Gastrocnemius medialis (tissue), 4 donors: ENCODE results near the gene TTYH3. TPM values are rescaled to one million over a fixed set of nuclear protein-coding genes. Genes with fewer than 3 reads are reported as not detected.

Experiments
- ATAC-seq, 2 donors: fragments of 150-250 bp; one replicate each; pipeline ENCODE4 v1.9.1; 2016
- DNase-seq, 2 donors: peaks; one replicate each; pipeline ENCODE4 v3.0.0-alpha.2; 2019
- H3K27ac ChIP-seq, 4 donors: fragments of 200-600 bp; sonication (generic); 1 replicate in 1 of 4; 2 replicates in 3 of 4; pipeline ENCODE4 v1.5.1; 2016 to 2018; ENCODE audit warnings: mild to moderate bottlenecking in 2 of 4, moderate library complexity in 1 of 4
- H3K27me3 ChIP-seq, 3 donors: fragments of 200-600 bp; sonication (generic) in 2 of 3; 1 replicate in 1 of 3; 2 replicates in 2 of 3; pipeline versions ENCODE4 v1.5.1 to v1.6.0; 2016 to 2019; ENCODE audit warnings: mild to moderate bottlenecking in 1 of 3, moderate library complexity in 1 of 3
- H3K36me3 ChIP-seq, 2 donors: fragments of 200-600 bp; sonication (generic) in 1 of 2; one replicate each; pipeline ENCODE4 v1.5.1; 2017 to 2018
- H3K4me1 ChIP-seq, 2 donors: fragments of 200-600 bp; sonication (generic) in 1 of 2; one replicate each; pipeline ENCODE4 v1.5.1; 2016 to 2017; ENCODE audit warnings: mild to moderate bottlenecking in 2 of 2
- H3K4me3 ChIP-seq, 4 donors: fragments of 200-600 bp; sonication (generic) in 3 of 4; 1 replicate in 1 of 4; 2 replicates in 3 of 4; pipeline ENCODE4 v1.5.1; 2016 to 2019; ENCODE audit warnings: mild to moderate bottlenecking in 2 of 4
- H3K9me3 ChIP-seq, 3 donors: fragments of 200-600 bp; sonication (generic) in 2 of 3; 1 replicate in 1 of 3; 2 replicates in 2 of 3; pipeline ENCODE4 v1.5.1; 2016 to 2019
- CTCF ChIP-seq, 5 experiments: fragments of 450-650 bp in 3 of 5; fragments of 200-600 bp in 2 of 5; sonication (generic) in 2 of 5; IDR thresholded peaks in 4 of 5; conservative IDR thresholded peaks in 1 of 5; 1 replicate in 4 of 5; 2 replicates in 1 of 5; pipeline ENCODE4 v1.5.1; 2016 to 2019; ENCODE audit warnings: antibody characterized with exemption in 5 of 5, mild to moderate bottlenecking in 3 of 5, moderate library complexity in 3 of 5
- POLR2A ChIP-seq, 2 donors: fragments of 450-650 bp; IDR thresholded peaks; one replicate each; pipeline ENCODE4 v1.6.1; 2017; ENCODE audit warnings: antibody characterized with exemption in 2 of 2, mild to moderate bottlenecking in 2 of 2, moderate library complexity in 2 of 2
- in situ Hi-C, 4 donors: fragments of 200-750 bp; cut with MboI; loops; one replicate each; pipeline versions ENCODE4 v1.15.0 to v1.8.0; 2017; ENCODE audit warnings: low sequenced_read_pairs in 4 of 4
- intact Hi-C: fragments of 100-400 bp; cut with DNase I; formaldehyde crosslinking; loops from one replicate; pipeline ENCODE4 v1.15.1; 2023; ENCODE audit warnings: low total_unique reads
- total RNA-seq, 4 donors: library from RNA; depleted of rRNA; stranded (reverse); fragments of >200 nt; gene quantifications; one replicate each; pipeline versions ENCODE4 v1.1.0 to v1.2.3, GENCODE V29; 2016

TTYH3 gene
- total RNA-seq, 4 donors from 2014 or later, result 2.9 to 14.8 (median 5.2) TPM

GRCh38 chr7:2627258-2628129 is 4.3 kb upstream of the TTYH3 start:
- no peak overlapping the region for H3K27ac ChIP-seq
- ATAC-seq, result no peak
- intact Hi-C loops, result no loop called here

GRCh38 chr7:2628130-2628482 is 3.7 kb upstream of the TTYH3 start:
- Histone ChIP-seq H3K36me3 (no peaks in the 10 kb centered on the region), H3K9me3 (no peaks in the 10 kb centered on the region), H3K27me3 (no peaks in the 10 kb centered on the region), H3K4me3 (no peak overlapping the region), H3K4me1 (peaks cover 24 to 29% of the 10 kb centered on the region in 2 donors), H3K27ac (no peak overlapping the region)
- DNase-seq (no peak), ATAC-seq (no peak)
- TF ChIP-seq POLR2A (IDR thresholded peaks at IDR 0.05) (no peak), CTCF (IDR thresholded peaks at IDR 0.05 in 4 of 5, conservative IDR thresholded peaks at IDR 0.05 in 1 of 5) (no peak)
- intact Hi-C loops, result no loop called here
- in situ Hi-C loops, result no loop called here

More at GRCh38 chr7:2627258-2628129, 4.3 kb upstream of the TTYH3 start:
- no peaks in the 10 kb centered on the region for H3K27me3 ChIP-seq
- no peaks in the 10 kb centered on the region for H3K36me3 ChIP-seq
- DNase-seq, result no peak
- H3K4me3 ChIP-seq, result no peak overlapping the region
- TF ChIP-seq POLR2A (IDR thresholded peaks at IDR 0.05), result no peak
- in situ Hi-C loops, result no loop called here
- no peaks in the 10 kb centered on the region for H3K9me3 ChIP-seq
- peaks cover 18 to 23% of the 10 kb centered on the region in 2 donors for H3K4me1 ChIP-seq

- in situ Hi-C loops, result no loop called here
- Histone ChIP-seq H3K36me3 (no peaks in the 10 kb centered on the region), H3K27me3 (no peaks in the 10 kb centered on the region), H3K27ac (no peak overlapping the region), H3K9me3 (no peaks in the 10 kb centered on the region), H3K4me1 (peaks cover 31 to 37% of the 10 kb centered on the region in 2 donors), H3K4me3 (no peak overlapping the region)
- DNase-seq (no peak), ATAC-seq (no peak)
- TF ChIP-seq POLR2A (IDR thresholded peaks at IDR 0.05), result no peak
- intact Hi-C loops, result loop anchor here (1.0 kb wide), 1 partner anchor 15 kb away; no protein-coding TSS in a partner anchor
Measured at GRCh38 chr7:2628891-2629290, 2.9 kb upstream of the TTYH3 start.

- Histone ChIP-seq H3K4me1 (peaks cover 31 to 40% of the 10 kb centered on the region in 2 donors), H3K27ac (peak overlapping the region; percentile 63 to 76 (median 64)), H3K27me3 (no peaks in the 10 kb centered on the region), H3K4me3 (no peak overlapping the region), H3K36me3 (no peaks in the 10 kb centered on the region), H3K9me3 (no peaks in the 10 kb centered on the region)
- intact Hi-C loops, result loop anchor here (1.0 to 2.0 kb wide), 2 partner anchors 16 to 71 kb away; partner anchors contain the start of gene IQCE
- in situ Hi-C loops, result no loop called here
- DNase-seq (peak in 1 of 2 donors; percentile 77), ATAC-seq (peak; percentile 6 to 25)
- TF ChIP-seq POLR2A (IDR thresholded peaks at IDR 0.05) (no peak), CTCF (IDR thresholded peaks at IDR 0.05 in 4 of 5, conservative IDR thresholded peaks at IDR 0.05 in 1 of 5) (no peak)
Measured at GRCh38 chr7:2629746-2630681, 1.8 kb upstream of the TTYH3 start.

GRCh38 chr7:2632733-2633537 is 1.1 kb downstream of the TTYH3 start:
- no peaks in the 10 kb centered on the region for H3K36me3 ChIP-seq
- peak overlapping the region; percentile 47 to 74 (median 66) for H3K27ac ChIP-seq
- ATAC-seq (no peak), DNase-seq (peak; percentile 23 to 52)
- H3K27me3 ChIP-seq, result no peaks in the 10 kb centered on the region
- peak overlapping the region; percentile 57 to 76 (median 68) for H3K4me3 ChIP-seq
- in situ Hi-C loops, result no loop called here
- H3K9me3 ChIP-seq, result no peaks in the 10 kb centered on the region
- peaks cover 34 to 51% of the 10 kb centered on the region in 2 donors for H3K4me1 ChIP-seq
- TF ChIP-seq CTCF (IDR thresholded peaks at IDR 0.05 in 4 of 5, conservative IDR thresholded peaks at IDR 0.05 in 1 of 5), result no peak
- peak in 1 of 2 donors; percentile 11 for TF ChIP-seq POLR2A (IDR thresholded peaks at IDR 0.05)
- intact Hi-C loops, result no loop called here
